HG02571 (cell line): ENCODE measurements around the gene POFUT2.
"Not testable (repeated sequence)": the region's sequence is repeated elsewhere in the genome, so short reads cannot be mapped to it uniquely, and the experiment has no call there.

Source experiments
- ATAC-seq: cut with Tn5 transposase; IDR thresholded peaks from one replicate; pipeline ENCODE4 v1.9.1; 2021; ENCODE audit warnings: mild to moderate bottlenecking, moderate library complexity; ENCODE audit not compliant: unreplicated experiment

POFUT2 gene

GRCh38 chr21:45310459-45310858, 22.8 kb upstream of the POFUT2 start:
- no peak for ATAC-seq

GRCh38 chr21:45309987-45310381, 22.3 kb upstream of the POFUT2 start:
- no peak for ATAC-seq

- ATAC-seq = no peak
These were observed 21.6 kb upstream of the POFUT2 start for GRCh38 chr21:45309069-45309986.

DNA sequence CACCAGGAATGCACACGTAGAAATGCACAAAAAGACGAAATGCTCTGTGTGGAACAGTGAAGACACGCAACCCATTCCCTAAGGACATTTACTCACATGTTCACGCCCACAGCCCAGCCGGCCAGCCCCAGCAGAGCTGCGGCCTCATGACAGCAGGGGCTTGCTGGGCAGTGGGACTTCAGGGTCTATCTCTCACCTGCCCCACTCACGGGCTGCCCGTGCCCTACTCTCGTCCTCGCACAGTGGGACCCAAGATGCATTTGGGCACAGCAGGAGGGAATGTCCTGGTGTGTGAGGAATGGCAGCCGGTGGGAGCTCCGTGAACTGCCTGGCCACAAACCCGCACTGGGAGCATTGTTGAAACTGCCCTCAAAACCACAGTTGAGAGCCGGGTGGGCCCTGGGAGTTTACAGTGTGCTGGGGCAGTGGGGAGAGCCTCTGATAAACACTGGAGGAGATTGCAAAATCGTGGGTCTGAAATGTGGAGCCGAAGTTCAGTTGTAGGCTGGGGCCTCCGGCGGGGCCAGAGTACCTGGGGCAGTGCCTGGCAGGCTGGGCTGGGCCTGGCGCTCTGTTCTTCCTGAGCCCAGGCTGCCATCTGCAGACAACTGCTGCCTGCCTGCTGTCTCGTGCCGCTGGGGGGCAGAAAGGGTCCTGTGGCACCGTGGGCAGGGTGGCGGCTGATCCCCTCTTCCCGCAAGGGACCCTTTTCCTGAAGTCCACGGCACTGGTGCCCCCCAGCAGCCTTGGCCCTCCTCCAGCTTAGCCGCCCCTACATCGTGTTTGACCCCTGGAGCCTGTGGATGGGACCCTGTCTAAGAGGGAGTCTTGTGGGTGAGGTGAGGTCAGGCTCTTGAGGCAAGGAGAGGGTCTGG, 20.7 kb upstream of the POFUT2 start:
- no peak for ATAC-seq

GRCh38 chr21:45307597-45308158, 20.0 kb upstream of the POFUT2 start:
- ATAC-seq = not testable (repeated sequence)

- no peak for ATAC-seq
These were observed 19.3 kb upstream of the POFUT2 start for GRCh38 chr21:45306832-45307571.

- ATAC-seq = no peak
These were observed 18.7 kb upstream of the POFUT2 start for GRCh38 chr21:45306453-45306831.

DNA sequence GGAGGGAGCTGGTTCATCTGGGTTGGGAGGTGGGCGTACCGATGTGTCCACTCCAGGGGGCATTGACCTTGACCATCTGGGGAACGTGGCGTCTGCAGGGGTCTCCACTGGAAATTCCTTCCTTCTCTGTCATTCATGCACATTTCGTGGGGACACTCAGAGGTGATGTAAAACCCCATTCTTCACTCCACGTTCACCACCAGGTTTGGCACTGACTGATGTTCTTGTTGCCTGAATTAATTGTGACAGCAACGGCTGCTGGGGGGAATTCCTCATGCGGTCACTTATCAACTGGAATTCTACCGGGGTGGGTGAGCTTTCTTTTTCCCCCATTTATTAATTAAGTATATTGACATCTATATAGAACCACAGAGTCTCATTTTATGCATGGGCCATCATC, 18.1 kb upstream of the POFUT2 start:
- no peak for ATAC-seq

- no peak for ATAC-seq
These were observed 17.2 kb upstream of the POFUT2 start for GRCh38 chr21:45304945-45305344.

- no peak for ATAC-seq
These were observed 16.8 kb upstream of the POFUT2 start for GRCh38 chr21:45304476-45304830.

DNA sequence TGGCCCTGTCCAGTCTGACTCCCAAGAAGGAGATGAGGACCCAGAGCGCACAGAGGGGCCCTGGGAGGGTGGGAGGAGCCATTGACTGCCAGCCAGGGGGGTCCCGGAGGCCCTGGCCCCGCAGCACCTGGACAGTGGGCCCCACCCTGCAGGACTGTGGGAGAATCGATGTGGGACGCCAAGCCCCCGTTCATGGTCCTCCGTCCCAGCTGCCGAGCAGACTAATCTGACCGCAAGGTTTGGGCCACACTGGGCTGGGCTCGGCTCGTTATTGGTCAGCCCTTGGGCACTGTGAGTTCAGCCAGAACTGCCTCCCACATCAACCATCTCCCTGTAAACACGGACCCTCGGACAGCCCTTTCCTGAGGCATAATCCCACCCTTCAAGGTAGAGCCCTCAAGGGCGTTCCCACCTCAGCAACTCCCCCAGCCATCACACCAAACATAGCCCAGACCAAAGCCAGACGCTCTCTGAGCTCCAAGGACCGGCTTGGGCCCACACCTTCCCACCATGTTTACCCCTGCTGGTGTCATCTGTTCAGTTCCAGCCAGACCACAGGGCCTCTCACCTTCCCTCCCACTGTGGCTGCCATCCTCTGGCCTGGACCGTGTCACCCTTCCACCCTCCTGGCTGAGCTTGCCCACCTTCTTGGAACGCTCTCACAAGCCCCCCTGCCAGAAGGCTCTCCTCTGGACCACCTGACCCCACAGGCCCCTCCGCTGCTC, 16.2 kb upstream of the POFUT2 start:
- ATAC-seq = no peak

GRCh38 chr21:45303091-45303615, 15.5 kb upstream of the POFUT2 start:
- no peak for ATAC-seq

DNA sequence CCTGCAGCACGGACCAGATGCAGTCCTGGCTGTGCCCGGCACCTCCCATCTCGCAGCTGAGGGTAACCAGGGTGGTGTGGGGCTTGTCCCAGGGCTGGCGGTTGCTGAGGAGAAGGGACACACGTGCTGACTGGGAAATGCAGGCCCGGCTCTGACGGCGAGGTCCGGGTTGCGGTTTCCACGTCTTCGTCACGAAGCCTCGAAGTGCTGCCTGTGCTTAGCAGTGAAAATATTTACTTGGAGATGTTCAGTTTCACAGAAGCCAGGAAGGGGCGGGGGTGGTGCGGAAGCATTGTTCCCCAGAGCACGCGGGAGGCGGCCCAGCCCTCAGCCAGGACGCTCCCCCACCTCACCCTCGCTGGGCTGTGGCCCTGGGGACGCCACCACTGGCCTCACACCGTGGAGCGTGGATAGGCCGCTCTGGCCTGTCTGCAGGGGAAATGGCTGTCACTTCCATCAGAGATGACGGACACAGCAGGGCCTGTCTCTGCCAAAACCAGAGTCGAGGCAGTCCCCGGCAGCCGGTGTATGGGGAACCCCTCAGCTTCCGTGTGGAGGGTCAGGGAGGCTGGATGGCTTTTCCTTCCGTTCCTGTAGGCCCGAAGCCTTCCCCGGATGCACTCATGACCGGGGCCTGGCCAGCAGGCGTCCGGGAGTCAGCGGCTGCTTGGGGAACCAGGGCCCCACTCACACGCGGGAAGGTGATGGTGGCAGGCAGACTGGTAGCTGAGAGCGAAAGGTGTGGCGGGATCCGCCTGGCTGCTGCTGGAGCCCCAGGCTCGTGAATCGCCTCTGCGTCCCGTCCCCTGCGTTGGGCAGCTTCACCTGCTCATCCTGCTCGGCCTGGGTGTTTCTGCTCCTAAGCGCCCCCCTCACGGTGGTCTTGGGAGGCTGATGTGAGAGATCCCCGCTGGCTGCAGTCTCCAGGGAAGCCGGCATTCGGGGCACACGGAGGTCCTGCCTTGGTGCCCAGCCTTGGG, 14.7 kb upstream of the POFUT2 start:
- ATAC-seq = no peak

- no peak for ATAC-seq
These were observed 13.9 kb upstream of the POFUT2 start for GRCh38 chr21:45301521-45302081.

DNA sequence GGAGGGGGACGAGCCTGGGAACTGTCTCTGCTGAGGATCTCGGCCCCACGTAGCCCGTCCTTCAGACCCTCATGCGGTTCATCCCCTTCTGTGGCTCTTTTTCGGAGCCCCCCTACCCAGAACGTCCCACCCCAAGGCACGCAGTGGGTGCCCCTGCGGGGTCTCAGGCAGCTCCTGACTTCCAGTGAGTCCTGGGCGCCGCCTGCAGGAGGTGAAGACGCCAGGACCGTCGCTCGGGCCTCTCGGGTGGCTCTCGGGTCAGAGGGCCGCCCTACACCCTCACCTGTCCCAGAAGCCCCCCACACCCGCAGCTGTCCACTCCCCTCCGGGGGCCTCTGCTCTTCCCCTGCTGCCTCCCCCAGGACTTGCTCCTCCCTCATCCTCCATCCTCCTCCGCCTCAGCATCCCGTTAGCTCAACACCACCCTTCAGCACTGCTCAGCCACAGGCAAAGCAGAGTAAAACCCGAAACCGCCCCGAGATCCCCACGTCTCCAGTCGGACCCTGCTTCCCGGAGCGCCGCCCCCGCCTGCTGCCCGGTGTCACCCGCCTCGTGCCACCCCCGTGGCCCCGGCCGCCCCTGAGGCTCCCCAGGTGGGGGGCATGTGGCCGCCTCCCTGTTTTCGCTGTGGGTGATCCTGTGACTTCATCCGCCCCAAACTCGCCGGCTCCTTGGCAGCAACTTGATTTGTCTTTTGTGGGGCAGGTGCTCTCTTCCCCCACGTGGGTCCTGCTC, 13.3 kb upstream of the POFUT2 start:
- no peak for ATAC-seq

- no peak for ATAC-seq
These were observed 12.4 kb upstream of the POFUT2 start for GRCh38 chr21:45299864-45300785.
